Measurements from ENCODE around the gene FAM170B.

FAM170B gene

DNA sequence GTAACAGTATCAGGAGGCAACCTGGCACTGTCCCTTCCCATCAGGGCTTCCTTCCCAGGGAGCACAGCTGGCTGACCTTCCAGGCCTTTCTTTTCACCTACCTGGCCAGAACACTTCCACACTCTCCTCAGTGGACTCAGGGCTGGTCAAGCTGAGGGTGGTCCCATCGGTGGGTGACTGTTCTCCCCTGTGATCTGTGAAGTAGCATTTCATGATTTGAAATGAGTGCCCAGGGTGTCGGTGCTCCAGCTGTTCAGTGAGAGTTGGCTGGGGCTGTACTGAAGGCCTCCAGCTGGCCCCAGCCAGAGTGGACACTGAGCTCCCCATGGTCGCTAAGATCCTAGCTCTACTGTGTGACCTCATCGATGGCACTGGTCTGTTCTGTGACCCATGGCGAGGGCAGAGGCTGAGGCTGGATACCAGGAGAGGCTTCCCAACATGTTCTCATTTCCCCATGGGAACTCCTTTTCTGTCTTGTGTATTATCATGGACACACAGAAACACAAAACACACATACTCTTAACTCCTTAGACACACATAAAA, at the start of gene FAM170B:
FAM170B (minus strand) TSS at position 316 of the 543 bp plus-strand sequence; CDS start at position 213, 103 bp downstream.
- DNase-seq (ENCODE audit: low read depth, low spot score) = no peak
- POLR2A ChIA-PET = no interaction called here

DNA sequence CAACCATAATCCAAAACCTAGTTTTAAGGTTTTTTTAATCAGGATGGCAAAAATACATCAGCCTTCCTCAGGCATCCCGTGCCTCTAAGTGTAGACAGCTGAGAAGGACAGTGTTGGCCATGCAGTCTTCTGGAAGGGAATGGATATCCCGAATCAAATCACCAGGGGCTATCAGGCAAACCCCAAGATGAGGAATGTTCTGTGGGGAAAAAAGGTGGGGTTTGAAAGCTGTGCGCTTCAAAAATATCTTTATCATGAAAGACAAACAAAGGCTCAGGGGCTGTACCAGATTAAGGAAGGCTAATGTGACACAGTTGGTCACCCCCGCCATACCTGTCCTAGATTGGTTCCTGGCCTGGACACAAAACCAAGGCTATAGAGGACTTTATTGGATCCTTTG, 49.0 kb upstream of the FAM170B start:
- TF ChIP-seq, protein P1, sequence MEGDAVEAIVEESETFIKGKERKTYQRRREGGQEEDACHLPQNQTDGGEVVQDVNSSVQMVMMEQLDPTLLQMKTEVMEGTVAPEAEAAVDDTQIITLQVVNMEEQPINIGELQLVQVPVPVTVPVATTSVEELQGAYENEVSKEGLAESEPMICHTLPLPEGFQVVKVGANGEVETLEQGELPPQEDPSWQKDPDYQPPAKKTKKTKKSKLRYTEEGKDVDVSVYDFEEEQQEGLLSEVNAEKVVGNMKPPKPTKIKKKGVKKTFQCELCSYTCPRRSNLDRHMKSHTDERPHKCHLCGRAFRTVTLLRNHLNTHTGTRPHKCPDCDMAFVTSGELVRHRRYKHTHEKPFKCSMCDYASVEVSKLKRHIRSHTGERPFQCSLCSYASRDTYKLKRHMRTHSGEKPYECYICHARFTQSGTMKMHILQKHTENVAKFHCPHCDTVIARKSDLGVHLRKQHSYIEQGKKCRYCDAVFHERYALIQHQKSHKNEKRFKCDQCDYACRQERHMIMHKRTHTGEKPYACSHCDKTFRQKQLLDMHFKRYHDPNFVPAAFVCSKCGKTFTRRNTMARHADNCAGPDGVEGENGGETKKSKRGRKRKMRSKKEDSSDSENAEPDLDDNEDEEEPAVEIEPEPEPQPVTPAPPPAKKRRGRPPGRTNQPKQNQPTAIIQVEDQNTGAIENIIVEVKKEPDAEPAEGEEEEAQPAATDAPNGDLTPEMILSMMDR (IDR thresholded peaks at IDR 0.05; ENCODE audit: insufficient read depth, low read length, missing control alignments) = no peak
- H3K4me3 ChIP-seq (ENCODE audit: low read depth, low read length) = no peak overlapping the region
- ChIA-PET CTCF (no interaction called here), POLR2A (no interaction called here)
- no peak for DNase-seq (ENCODE audit: low read depth, low spot score)

More for the DNA sequence above, at the start of gene FAM170B:
- CTCF ChIA-PET = no interaction called here
- H3K4me3 ChIP-seq (ENCODE audit: low read depth, low read length) = no peak within 1 kb of the TSS
- TF ChIP-seq, protein P1 (IDR thresholded peaks at IDR 0.05; ENCODE audit: insufficient read depth, low read length, missing control alignments) = no peak

DNA sequence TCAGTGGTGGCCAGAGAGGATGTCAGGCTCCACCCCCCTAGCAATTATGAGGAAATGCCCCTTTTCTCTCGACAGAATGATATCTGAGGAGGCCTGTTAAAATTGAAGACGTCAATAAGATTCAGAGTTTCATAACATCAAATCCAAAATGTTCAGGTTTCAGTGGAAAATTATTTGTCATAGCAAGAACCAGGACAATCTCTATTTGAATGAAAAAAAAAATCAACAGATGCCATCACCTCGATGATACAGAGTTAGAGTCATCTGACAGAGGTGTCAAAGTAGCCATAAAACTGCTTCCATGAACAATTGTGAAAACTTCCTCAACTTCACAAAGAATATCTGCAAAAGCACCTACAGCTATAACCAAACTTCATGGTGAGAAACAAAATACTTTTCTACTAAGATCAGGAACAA, 46.6 kb upstream of the FAM170B start:
- POLR2A ChIA-PET = no interaction called here
- CTCF ChIA-PET = no interaction called here
- TF ChIP-seq, protein P1 (IDR thresholded peaks at IDR 0.05; ENCODE audit: insufficient read depth, low read length, missing control alignments) = no peak
- no peak for DNase-seq (ENCODE audit: low read depth, low spot score)
- H3K4me3 ChIP-seq (ENCODE audit: low read depth, low read length) = no peak overlapping the region

DNA sequence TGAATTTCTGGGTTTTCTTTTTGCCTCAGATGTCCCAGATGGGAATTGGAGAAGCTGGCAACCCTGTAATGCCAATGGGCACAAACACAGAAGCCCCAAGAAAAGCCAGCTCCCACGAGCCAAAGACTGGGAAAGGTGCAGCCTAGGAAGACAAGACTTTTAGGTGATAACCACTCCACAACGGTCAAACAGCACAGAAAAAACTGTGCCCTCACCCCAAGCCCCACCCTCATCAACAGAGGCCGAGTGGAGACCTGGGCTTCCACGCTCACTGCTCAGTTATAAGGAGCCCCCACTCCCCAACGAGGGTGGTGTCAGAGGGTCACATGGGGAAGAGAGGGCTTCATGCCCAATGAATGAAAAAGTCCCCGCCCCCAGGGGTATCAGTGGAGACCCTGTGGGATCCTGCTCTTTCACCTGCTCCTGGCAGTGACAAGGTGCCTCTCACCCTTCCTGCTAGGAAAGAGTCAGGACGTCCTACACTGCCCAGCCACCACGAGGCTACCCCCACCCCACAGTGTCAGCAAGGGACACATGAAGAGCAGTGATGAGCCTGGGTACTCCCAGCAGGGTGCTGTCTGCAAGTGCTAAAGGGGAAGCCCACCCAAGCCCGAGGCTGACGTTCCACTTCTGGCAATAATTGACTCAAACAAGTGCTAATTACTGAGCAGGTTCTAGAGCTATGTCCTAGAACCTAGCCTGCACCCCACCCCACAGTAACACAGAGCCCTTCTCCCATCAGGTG, 46.0 kb upstream of the FAM170B start:
- DNase-seq (ENCODE audit: low read depth, low spot score) = no peak
- ChIA-PET POLR2A (no interaction called here), CTCF (interaction anchor here (2.0 kb wide), 1 partner anchor 18 kb away, joined by 6 read pairs; no protein-coding TSS in a partner anchor)
- no peak overlapping the region for H3K4me3 ChIP-seq (ENCODE audit: low read depth, low read length)
- TF ChIP-seq, protein P1 (IDR thresholded peaks at IDR 0.05; ENCODE audit: insufficient read depth, low read length, missing control alignments) = no peak

DNA sequence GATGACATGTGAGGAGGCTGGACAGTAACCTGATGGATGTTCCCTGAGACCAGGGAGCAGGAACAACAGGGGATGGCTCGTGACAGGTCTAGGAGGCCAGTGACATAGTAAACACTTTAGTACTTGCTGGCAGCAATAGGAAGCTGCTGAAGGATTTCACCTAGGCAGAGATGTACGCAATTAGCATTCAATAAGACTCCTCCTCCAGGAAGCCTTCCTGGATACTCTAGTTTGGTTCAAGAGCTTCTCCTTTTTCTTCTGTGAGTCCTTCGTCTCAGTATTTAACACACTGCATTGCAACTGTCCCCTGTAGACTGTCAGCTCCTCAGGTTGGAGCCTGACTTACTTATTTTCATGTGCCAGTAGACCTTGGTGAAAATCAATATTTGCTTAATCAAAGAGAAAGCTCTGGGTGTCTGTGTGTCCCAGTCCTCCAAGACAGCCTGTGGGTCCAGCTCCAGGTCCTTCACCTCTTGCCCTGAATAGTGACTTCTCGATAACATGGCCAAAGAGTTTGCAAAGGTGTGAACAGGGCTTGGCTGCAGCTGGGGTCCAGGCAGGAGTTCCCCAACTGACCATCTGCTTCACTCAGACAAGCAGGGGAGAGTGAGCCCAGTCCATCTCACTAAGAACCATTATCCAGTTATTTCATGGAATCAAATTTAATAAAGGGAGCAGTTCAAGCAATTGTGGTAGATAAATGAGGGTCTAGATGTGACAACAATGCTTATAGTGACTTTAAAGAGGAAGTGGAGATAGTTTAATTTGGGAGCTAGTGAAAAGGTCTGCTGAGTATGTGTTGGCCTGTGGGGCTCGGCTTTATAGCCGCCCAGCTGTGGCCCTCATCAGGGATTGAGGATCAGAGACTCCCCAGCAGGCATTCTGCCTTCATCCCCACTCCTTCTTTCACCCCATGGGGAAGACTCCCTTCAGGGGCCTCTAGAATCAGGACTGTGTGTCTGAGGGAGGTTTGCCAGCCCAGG, 45.0 kb upstream of the FAM170B start:
- no peak overlapping the region for H3K4me3 ChIP-seq (ENCODE audit: low read depth, low read length)
- DNase-seq (ENCODE audit: low read depth, low spot score) = no peak
- TF ChIP-seq, protein P1 (IDR thresholded peaks at IDR 0.05; ENCODE audit: insufficient read depth, low read length, missing control alignments) = no peak
- ChIA-PET POLR2A (no interaction called here), CTCF (interaction anchor here (1.3 to 2.0 kb wide), 2 partner anchors 15 to 17 kb away, joined by 4 to 6 read pairs; no protein-coding TSS in a partner anchor)

Data from AG04449 (cell line).